Activated CD8-positive, alpha-beta memory T cell treated with anti-CD3 and anti-CD28 coated beads, Interleukin-2, amount 50 U/mL, for 24 hours (primary cell): ENCODE results near the gene ZMIZ1.
"Not testable (repeated sequence)": the region's sequence is repeated elsewhere in the genome, so short reads cannot be mapped to it uniquely, and the experiment has no call there.

ENCODE experiments used
- DNase-seq: peaks from one replicate; pipeline ENCODE4 v3.0.0-alpha.2; 2020; ENCODE audit errors: extremely low read depth

The ZMIZ1 gene

DNA sequence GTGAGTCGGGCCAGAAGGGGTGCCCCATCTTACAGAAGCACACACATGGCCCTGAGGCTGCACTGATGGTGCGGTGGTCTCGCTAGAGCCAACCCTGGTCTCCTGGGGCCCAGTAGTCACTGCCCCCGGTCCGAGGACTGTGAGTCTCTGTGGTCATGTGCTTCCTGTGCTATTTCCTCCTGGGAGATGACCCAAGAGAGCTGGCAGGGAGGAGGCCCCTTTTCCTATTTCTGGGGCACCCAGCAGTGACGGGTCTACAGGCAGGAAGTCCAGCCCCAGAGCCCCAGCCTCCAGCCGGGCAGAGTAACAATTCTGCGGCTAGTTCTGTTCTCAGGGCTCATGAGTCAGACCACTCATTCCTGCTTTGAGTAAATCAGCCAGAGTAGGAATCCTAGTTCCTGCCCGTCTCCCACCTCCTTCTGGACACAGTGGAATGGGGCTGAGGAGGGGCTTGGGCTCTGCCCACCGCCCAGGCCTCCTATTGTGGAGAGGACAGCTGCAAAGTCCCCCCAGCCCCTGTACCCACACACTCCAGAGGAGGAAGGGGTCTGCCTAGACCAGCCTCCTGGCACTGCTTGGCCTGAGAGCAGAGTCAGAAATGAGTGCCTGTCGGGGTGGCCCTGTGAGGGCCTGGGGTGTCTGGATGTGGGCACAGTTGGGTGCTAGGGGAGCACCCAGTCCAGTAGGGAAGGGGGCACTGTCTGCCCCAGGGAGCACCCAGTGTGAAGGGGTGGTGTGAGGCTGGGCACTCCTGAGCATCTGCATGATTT lies 198.0 kb downstream of the ZMIZ1 start:
- no peak for DNase-seq

DNA sequence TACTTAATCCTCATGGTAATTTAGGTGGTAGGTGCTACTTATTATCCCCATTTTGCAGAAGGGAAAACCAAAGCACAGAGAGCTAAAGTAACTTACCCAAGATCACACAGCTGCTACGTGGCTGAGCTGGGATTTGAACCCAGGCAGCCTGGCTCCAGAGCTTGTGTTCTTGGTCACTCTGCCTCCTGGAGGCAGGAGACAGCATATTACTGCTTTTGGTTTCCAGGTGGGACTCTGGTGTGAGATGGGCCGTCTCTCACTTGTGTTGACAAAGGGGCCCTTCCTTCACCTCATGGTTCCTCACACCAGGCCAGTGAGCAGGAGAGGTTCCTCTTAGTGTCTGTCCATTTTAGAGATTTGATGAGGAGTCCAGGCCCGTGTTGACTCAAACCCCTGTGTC lies 198.7 kb downstream of the ZMIZ1 start:
- no peak for DNase-seq

- no peak for DNase-seq
Observed at GRCh38 chr10:79268161-79268601, 199.4 kb downstream of the ZMIZ1 start.

- no peak for DNase-seq
Observed at GRCh38 chr10:79268742-79269141, 200.0 kb downstream of the ZMIZ1 start.

GRCh38 chr10:79269443-79269842 lies 200.7 kb downstream of the ZMIZ1 start:
- no peak for DNase-seq

- no peak for DNase-seq
Observed at GRCh38 chr10:79269969-79270368, 201.2 kb downstream of the ZMIZ1 start.

DNA sequence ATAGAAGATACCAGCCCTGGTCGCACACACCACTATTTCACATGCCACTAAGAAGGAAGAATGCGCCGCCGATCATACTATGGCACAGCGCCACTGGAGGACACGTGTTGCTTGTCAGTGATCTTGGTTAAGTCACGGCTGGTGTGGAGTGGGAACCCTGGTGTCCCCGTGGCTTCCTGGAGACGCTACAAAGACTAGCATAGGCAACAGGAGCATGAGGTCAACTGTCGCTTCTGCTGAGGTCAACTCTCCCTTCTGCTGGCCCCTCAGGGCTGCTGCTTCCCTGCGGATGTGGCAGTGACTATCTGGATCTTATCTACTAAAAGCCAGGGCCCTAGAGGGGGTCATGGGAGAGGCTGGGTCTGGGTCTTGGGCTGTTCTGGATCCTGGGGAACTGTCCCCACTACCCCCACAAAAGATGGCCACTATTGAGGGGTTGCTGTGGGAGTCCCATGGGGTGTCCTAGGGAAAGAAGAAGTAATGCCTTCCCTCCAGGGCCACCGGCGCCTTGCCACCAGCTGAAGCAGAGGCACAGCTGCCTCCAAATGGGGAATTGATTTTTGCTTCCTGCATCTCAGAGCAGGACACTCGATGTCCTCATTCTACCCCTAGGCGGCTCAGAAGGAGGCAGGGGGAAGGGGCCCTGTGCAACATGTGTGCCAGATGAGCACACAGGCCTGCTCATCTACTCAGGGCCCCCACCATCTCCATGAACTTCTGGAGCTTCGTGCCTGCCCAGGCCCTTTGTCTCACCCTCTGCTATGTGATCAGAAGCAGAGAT lies 201.9 kb downstream of the ZMIZ1 start:
- DNase-seq: no peak

GRCh38 chr10:79272353-79272752 lies 203.6 kb downstream of the ZMIZ1 start:
- no peak for DNase-seq

- no peak for DNase-seq
Observed at GRCh38 chr10:79273604-79274003, 204.8 kb downstream of the ZMIZ1 start.

GRCh38 chr10:79274279-79275104 lies 205.7 kb downstream of the ZMIZ1 start:
- DNase-seq: no peak

DNA sequence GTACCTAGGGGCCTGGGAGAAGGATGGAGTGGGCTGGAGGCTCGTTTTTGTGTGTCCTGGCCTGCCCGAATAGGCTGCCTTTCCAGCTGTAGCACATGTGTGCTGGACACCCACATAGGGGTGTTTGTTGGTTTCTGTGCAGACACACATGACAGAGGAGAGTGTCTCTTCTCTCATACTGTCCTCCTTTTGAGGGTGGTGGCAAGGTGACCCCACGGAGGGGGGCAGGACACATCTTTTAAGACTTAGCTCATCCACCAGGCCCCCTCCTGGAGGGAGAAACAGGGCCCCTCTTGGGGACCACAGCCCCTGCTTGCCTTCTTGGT lies 206.3 kb downstream of the ZMIZ1 start:
- DNase-seq: no peak

DNA sequence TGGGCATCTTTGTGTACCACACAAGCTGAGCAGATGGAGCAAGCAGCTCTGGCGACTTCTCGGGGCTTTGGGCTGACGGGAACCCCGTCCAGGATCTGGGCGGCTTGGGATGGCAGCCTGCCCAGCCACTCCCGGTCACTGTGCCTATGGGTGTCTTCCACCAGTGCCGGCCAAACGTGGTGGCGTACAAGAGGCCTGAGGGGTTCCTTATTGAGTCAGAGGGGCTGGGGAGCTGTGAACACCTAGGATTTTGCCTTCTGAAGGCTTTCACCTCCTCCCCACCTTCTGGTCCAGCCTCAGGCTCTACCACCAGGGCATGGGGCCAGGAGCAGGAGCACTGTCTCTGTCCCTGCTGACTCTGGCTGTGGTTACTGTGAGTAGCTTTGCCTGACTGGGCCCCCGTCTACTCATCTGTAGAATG lies 206.7 kb downstream of the ZMIZ1 start:
- no peak for DNase-seq

DNA sequence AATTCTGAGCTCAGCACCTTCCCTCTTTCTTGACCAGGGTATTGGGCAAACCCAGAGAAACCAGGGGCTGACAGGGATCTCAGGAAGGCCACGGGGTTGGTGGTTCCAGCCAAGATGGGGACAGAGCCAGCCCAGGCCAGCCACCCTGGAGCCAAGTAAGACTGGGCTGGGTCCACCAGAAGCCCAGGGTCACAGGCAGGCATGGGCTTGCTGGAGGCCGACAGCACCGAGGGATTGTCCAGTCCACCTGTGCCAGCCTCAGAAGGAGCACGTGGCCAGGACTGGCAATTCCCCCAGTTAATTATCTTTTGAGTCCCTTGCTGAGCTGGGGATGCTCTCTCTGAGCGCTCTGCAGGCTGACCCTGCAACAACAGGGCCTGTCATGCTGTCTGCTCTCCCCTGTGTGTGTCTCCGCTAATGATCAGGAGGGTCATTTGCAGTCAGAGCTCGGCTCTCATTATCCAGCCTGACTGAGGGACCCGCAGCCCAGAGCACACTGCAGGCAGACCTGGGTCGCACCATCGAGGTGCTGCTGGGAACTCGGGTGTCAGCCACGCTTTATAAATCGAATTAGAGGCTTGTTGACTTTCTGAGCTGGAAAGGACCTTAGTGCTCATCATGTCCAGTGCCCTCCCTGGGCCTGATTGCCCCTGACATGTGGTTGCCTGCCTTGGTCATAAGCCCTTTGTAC lies 209.0 kb downstream of the ZMIZ1 start:
- no peak for DNase-seq

- DNase-seq: not testable (repeated sequence)
Observed at GRCh38 chr10:79279047-79279446, 210.3 kb downstream of the ZMIZ1 start.

DNA sequence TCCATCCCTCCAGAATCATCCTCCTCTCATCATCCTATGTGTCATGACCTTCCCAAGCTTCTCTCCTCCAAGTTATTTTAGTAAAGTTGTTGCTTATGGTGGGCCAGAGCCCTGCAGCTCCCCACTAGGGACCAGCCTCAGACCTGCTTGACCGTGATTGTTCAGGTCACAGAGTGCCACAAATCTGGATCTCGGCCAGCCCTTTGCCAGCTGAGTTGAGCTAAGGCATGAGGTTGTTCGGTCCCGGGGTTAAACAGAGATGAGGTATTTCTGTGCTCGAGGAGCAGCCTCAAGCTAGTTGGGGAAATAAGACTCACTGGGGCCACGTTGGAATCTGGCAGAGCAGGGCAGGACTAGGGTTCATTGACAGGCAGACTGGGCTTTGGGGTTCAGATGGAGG lies 212.2 kb downstream of the ZMIZ1 start:
- DNase-seq: no peak

GRCh38 chr10:79282388-79282787 lies 213.6 kb downstream of the ZMIZ1 start:
- DNase-seq: no peak

- DNase-seq: no peak
Observed at GRCh38 chr10:79283616-79284015, 214.8 kb downstream of the ZMIZ1 start.

GRCh38 chr10:79284158-79284871 lies 215.5 kb downstream of the ZMIZ1 start:
- no peak for DNase-seq

DNA sequence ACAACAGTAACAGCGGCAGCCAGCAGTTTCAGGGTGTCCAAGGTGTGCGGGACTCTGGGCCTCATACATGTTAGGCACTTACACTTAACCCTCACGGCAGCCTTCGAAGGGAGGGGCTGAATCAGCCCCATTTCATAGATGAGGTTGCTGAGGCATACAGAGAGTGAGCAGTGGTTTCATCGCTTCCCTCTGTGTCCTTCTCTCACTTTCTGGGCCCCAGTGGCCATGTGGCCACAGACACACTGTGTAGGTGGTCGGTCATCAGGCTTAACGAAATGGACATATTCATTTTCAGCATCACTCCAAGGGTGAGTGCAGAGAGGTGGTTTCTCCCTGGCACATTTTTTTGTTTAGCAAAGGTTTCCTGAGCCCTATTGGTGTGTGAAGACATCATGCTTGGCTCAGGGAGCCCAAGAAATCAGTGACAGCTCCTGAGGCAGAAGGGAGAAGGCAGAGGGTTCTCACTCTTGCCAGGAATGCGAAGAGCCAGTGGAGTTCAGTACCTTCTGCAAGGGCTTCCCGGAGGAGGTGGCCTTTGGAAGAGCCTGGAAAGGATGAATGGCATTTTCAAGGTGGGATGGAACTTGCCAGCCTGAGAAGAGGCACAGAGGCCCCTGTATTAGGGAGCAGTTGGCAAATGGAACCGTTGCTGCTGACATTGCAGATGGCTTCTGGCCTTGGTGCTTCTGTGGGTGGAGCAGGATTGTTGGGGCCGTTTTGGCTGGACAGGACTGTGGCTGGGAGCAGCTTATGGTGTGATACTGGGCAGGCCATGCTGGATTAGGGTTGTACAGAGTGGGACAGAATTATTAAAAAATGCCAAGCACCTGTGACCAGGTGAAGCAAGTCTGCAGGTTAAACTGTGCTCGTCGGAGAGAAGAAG lies 216.8 kb downstream of the ZMIZ1 start:
- no peak for DNase-seq

DNA sequence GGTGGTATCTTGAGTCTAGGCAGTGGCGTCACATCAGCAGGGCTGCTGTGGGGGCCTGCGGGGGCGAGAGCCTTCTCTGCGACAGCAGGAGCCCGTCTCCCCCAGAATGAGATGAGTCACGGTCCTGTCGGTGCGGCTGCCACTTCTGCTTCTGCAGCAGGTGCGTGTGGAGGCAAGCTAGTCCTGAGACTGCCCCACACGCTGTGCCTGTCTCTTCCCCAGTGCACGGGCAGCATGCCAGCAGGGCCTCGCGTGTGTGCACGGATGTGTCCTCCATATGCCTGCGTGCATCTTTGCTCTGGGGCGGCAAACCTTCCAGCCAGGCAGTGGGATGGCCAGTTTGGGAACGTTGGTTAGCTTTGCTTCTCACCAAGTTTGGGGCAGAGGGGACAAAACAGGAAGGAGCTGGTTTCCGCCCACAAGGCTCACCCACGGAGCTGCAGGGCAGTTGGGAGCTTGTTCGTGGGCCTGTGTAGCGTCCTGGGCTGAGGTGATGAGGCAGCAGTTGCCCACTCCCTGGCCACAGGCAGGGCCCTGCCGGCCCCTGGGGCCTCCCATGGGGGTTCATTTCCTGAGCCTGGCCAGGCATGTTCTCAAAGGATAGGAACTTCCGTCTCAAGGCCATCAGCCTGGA lies 217.7 kb downstream of the ZMIZ1 start:
- peak; percentile 56 for DNase-seq
